Ishikawa (cell line): ENCODE results near the gene SV2B.

Experiments
- CEBPB ChIP-seq: IDR thresholded peaks from 2 replicates; pipeline ENCODE4 v1.6.1; 2012
- CREB1 ChIP-seq: IDR thresholded peaks from 2 replicates; pipeline ENCODE4 v1.6.1; 2012; ENCODE audit warnings: low read depth
- EGR1 ChIP-seq: IDR thresholded peaks from 2 replicates; pipeline ENCODE4 v1.6.1; 2012
- EP300 ChIP-seq: IDR thresholded peaks from 2 replicates; pipeline ENCODE4 v1.6.1; 2012; ENCODE audit warnings: borderline replicate concordance
- FOXM1 ChIP-seq: IDR thresholded peaks from 2 replicates; pipeline ENCODE4 v1.6.1; 2012; ENCODE audit warnings: low read depth, borderline replicate concordance
- NFIC ChIP-seq: IDR thresholded peaks from 2 replicates; pipeline ENCODE4 v1.6.1; 2012
- RAD21 ChIP-seq: IDR thresholded peaks from 2 replicates; pipeline ENCODE4 v1.6.1; 2012; ENCODE audit warnings: low read depth
- TAF1 ChIP-seq: IDR thresholded peaks from 2 replicates; pipeline ENCODE4 v1.6.1; 2012; ENCODE audit warnings: low read depth, mild to moderate bottlenecking
- TCF12 ChIP-seq: IDR thresholded peaks from 2 replicates; pipeline ENCODE4 v1.6.1; 2012; ENCODE audit warnings: low read depth
- TEAD4 ChIP-seq: IDR thresholded peaks from 2 replicates; pipeline ENCODE4 v1.6.1; 2012
- YY1 ChIP-seq: IDR thresholded peaks from 2 replicates; pipeline ENCODE4 v1.6.1; 2012; ENCODE audit warnings: low read depth
- ZBTB7A ChIP-seq: IDR thresholded peaks from 2 replicates; pipeline ENCODE4 v1.6.1; 2012; ENCODE audit warnings: low read depth
- TF ChIP-seq, protein P1 (sequence below): IDR thresholded peaks from 2 replicates; pipeline ENCODE4 v1.6.1; 2012; ENCODE audit warnings: low read depth, mild to moderate bottlenecking
- TF ChIP-seq, protein P2 (sequence below): IDR thresholded peaks from 2 replicates; pipeline ENCODE4 v1.6.1; 2012
- TF ChIP-seq, protein P3 (sequence below): IDR thresholded peaks from 2 replicates; pipeline ENCODE4 v1.6.1; 2012

SV2B gene

DNA sequence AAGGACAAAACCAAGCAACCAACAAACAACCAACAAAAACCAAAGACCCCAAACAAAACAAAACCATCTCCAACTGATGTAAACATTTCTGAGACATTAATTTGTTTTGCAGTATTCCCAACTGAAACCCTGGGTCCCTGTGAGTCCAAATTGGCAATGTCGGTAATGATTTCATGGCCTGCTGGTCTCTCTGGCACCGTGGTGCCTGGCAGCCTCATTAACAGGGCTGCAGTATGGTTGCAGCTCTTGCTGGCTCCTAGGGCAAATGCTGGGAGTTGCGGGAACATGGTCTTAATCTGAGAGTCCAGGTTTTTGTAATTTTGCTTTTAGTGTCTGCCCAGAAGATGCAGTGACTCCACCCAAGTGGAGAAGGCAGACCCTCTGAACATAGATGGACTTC is 128.3 kb downstream of the SV2B start:
- TF ChIP-seq YY1 (no peak), ZBTB7A (no peak), TAF1 (no peak), EP300 (no peak), NFIC (no peak), CEBPB (no peak), TCF12 (no peak), TEAD4 (no peak), CREB1 (no peak), EGR1 (no peak), RAD21 (no peak), FOXM1 (no peak)
- TF ChIP-seq, protein P1, sequence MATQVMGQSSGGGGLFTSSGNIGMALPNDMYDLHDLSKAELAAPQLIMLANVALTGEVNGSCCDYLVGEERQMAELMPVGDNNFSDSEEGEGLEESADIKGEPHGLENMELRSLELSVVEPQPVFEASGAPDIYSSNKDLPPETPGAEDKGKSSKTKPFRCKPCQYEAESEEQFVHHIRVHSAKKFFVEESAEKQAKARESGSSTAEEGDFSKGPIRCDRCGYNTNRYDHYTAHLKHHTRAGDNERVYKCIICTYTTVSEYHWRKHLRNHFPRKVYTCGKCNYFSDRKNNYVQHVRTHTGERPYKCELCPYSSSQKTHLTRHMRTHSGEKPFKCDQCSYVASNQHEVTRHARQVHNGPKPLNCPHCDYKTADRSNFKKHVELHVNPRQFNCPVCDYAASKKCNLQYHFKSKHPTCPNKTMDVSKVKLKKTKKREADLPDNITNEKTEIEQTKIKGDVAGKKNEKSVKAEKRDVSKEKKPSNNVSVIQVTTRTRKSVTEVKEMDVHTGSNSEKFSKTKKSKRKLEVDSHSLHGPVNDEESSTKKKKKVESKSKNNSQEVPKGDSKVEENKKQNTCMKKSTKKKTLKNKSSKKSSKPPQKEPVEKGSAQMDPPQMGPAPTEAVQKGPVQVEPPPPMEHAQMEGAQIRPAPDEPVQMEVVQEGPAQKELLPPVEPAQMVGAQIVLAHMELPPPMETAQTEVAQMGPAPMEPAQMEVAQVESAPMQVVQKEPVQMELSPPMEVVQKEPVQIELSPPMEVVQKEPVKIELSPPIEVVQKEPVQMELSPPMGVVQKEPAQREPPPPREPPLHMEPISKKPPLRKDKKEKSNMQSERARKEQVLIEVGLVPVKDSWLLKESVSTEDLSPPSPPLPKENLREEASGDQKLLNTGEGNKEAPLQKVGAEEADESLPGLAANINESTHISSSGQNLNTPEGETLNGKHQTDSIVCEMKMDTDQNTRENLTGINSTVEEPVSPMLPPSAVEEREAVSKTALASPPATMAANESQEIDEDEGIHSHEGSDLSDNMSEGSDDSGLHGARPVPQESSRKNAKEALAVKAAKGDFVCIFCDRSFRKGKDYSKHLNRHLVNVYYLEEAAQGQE = no peak
- TF ChIP-seq, protein P2, sequence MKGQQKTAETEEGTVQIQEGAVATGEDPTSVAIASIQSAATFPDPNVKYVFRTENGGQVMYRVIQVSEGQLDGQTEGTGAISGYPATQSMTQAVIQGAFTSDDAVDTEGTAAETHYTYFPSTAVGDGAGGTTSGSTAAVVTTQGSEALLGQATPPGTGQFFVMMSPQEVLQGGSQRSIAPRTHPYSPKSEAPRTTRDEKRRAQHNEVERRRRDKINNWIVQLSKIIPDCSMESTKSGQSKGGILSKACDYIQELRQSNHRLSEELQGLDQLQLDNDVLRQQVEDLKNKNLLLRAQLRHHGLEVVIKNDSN = no peak
- TF ChIP-seq, protein P3, sequence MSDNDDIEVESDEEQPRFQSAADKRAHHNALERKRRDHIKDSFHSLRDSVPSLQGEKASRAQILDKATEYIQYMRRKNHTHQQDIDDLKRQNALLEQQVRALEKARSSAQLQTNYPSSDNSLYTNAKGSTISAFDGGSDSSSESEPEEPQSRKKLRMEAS = no peak

DNA sequence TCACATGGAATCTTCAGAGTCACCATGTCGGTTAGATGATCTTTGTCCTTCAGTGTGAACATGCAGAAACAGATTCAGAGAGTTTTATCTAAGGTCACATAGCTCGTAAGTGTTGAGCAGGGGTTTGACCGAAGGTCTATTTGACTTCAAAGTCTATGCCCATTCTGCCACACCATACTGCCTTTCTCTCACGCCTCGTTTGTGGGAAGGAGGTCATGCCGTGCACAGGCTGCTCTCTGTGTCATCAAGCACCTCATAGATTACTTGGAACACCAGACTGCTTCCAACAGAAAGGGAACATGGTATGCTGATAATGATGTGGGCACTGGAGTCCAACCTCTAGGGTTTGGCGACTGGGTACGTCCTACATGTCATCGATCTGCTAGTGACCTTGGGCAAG is 128.8 kb downstream of the SV2B start:
- TF ChIP-seq CEBPB = no peak
- TF ChIP-seq, protein P1 = no peak
- TF ChIP-seq, protein P2 = no peak
- TF ChIP-seq TCF12 = no peak
- TF ChIP-seq EGR1 = no peak
- TF ChIP-seq CREB1 = no peak
- no peak for TF ChIP-seq ZBTB7A
- TF ChIP-seq NFIC = no peak
- no peak for TF ChIP-seq YY1
- TF ChIP-seq FOXM1 = no peak
- no peak for TF ChIP-seq EP300
- TF ChIP-seq RAD21 = no peak
- TF ChIP-seq TAF1 = no peak

DNA sequence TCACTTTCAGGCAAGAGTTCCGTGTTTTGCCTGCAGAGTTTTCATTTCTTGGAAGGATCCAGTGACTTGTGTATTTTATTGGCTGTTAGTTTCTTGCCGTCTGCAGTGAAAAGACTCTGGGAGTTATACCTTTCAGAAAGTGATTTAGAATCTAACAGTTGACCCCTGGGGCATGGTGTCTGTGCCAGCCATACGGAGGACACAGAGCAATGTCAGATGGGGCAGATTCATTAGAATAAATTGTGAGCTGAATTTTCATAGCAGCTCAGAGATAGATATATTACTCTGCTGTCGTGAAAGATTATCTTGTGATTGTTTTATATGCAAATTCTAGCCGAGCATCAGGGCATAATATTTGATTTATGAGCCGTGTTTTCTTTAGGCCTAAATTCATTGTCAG is 131.6 kb downstream of the SV2B start:
- TF ChIP-seq EGR1 (no peak), ZBTB7A (no peak), YY1 (no peak), CEBPB (no peak), FOXM1 (no peak), EP300 (no peak), NFIC (no peak), TCF12 (no peak), CREB1 (no peak), RAD21 (no peak), TEAD4 (no peak), TAF1 (no peak)
- TF ChIP-seq, protein P3 = no peak
- TF ChIP-seq, protein P2 = no peak
- TF ChIP-seq, protein P1 = no peak

DNA sequence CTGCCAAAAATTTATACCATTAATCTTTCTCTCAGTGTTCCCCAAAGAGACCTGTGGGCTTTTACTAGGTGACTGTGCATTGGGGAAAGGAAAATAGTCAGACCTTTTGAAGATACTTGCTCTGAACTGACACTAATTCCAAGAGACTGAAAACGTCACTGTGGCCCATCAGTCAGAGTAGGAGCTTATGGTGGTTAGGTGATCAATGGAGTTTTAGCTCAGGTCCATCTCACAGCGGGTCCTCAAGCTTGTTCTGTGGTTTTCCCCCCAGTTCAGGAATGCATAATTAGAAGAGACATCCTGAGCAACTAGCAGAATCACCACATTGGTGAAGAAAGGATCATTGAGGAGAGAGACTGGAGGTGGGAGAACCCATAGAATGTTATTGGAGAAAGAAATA is 134.7 kb downstream of the SV2B start:
- TF ChIP-seq TCF12 (no peak), RAD21 (no peak), TAF1 (no peak), YY1 (no peak), CEBPB (no peak), EGR1 (no peak), FOXM1 (no peak), CREB1 (no peak), NFIC (no peak), EP300 (no peak), TEAD4 (no peak), ZBTB7A (no peak)
- TF ChIP-seq, protein P3 = no peak
- TF ChIP-seq, protein P2 = no peak
- TF ChIP-seq, protein P1 = no peak
